Measurements from ENCODE around the gene TNS1.

The TNS1 gene

GRCh38 chr2:217895070-217895635 lies 107.6 kb downstream of the TNS1 start:
- no peak overlapping the region for H3K27ac Mint-ChIP-seq
- no peaks in the 10 kb centered on the region for H3K9me3 Mint-ChIP-seq
- ATAC-seq (replicated peaks) (no peak), DNase-seq (no peak)
- peaks cover 0 to 1% of the 10 kb centered on the region in 2 donors for H3K4me1 Mint-ChIP-seq (ENCODE audit: low read depth in 2 of 2)
- no peaks in the 10 kb centered on the region for H3K36me3 Mint-ChIP-seq (ENCODE audit: insufficient read depth)
- H3K4me3 Mint-ChIP-seq = no peak overlapping the region
- peaks cover 11 to 63% of the 10 kb centered on the region in 2 donors for H3K27me3 Mint-ChIP-seq

GRCh38 chr2:217893440-217893839 lies 109.4 kb downstream of the TNS1 start:
- DNase-seq (no peak), ATAC-seq (replicated peaks) (no peak)
- H3K27me3 Mint-ChIP-seq = peaks cover 11 to 61% of the 10 kb centered on the region in 2 donors
- peaks cover 0 to 1% of the 10 kb centered on the region in 2 donors for H3K4me1 Mint-ChIP-seq (ENCODE audit: low read depth in 2 of 2)
- no peak overlapping the region for H3K27ac Mint-ChIP-seq
- H3K36me3 Mint-ChIP-seq (ENCODE audit: insufficient read depth) = no peaks in the 10 kb centered on the region
- no peak overlapping the region for H3K4me3 Mint-ChIP-seq
- H3K9me3 Mint-ChIP-seq = no peaks in the 10 kb centered on the region

- DNase-seq (no peak), ATAC-seq (replicated peaks) (no peak)
- no peaks in the 10 kb centered on the region for H3K36me3 Mint-ChIP-seq (ENCODE audit: insufficient read depth)
- peaks cover 0 to 1% of the 10 kb centered on the region in 2 donors for H3K4me1 Mint-ChIP-seq (ENCODE audit: low read depth in 2 of 2)
- H3K27me3 Mint-ChIP-seq = peaks cover 11 to 57% of the 10 kb centered on the region in 2 donors
- no peak overlapping the region for H3K27ac Mint-ChIP-seq
- H3K4me3 Mint-ChIP-seq = no peak overlapping the region
- no peaks in the 10 kb centered on the region for H3K9me3 Mint-ChIP-seq
Observed at GRCh38 chr2:217892560-217892959, 110.2 kb downstream of the TNS1 start.

- Mint-ChIP-seq H3K36me3 (ENCODE audit: insufficient read depth) (no peaks in the 10 kb centered on the region), H3K27me3 (peaks cover 11 to 46% of the 10 kb centered on the region in 2 donors), H3K27ac (no peak overlapping the region), H3K4me1 (ENCODE audit: low read depth in 2 of 2) (peaks cover 3 to 5% of the 10 kb centered on the region in 2 donors), H3K4me3 (no peak overlapping the region), H3K9me3 (no peaks in the 10 kb centered on the region)
- ATAC-seq (replicated peaks) (no peak), DNase-seq (no peak)
Observed at GRCh38 chr2:217890445-217890844, 112.3 kb downstream of the TNS1 start.

GRCh38 chr2:217889656-217890055 lies 113.1 kb downstream of the TNS1 start:
- H3K27me3 Mint-ChIP-seq = peaks cover 11 to 38% of the 10 kb centered on the region in 2 donors
- H3K36me3 Mint-ChIP-seq (ENCODE audit: insufficient read depth) = no peaks in the 10 kb centered on the region
- DNase-seq = no peak
- H3K9me3 Mint-ChIP-seq = no peaks in the 10 kb centered on the region
- H3K4me3 Mint-ChIP-seq = no peak overlapping the region
- H3K27ac Mint-ChIP-seq = no peak overlapping the region
- no peak for ATAC-seq (replicated peaks)
- H3K4me1 Mint-ChIP-seq (ENCODE audit: low read depth in 2 of 2) = peaks cover 3 to 5% of the 10 kb centered on the region in 2 donors

- no peak overlapping the region for H3K27ac Mint-ChIP-seq
- no peaks in the 10 kb centered on the region for H3K9me3 Mint-ChIP-seq
- DNase-seq = no peak
- peaks cover 11 to 38% of the 10 kb centered on the region in 2 donors for H3K27me3 Mint-ChIP-seq
- H3K36me3 Mint-ChIP-seq (ENCODE audit: insufficient read depth) = no peaks in the 10 kb centered on the region
- no peak for ATAC-seq (replicated peaks)
- peaks cover 3 to 4% of the 10 kb centered on the region in 2 donors for H3K4me1 Mint-ChIP-seq (ENCODE audit: low read depth in 2 of 2)
- no peak overlapping the region for H3K4me3 Mint-ChIP-seq
Observed at GRCh38 chr2:217887841-217888701, 114.7 kb downstream of the TNS1 start.

GRCh38 chr2:217886720-217887309 lies 116.0 kb downstream of the TNS1 start:
- peaks cover 3 to 4% of the 10 kb centered on the region in 2 donors for H3K4me1 Mint-ChIP-seq (ENCODE audit: low read depth in 2 of 2)
- peak; percentile 32 to 44 (median 36) for DNase-seq
- ATAC-seq (replicated peaks) = peak; percentile 63
- peaks cover 5 to 34% of the 10 kb centered on the region in 2 donors for H3K27me3 Mint-ChIP-seq
- no peaks in the 10 kb centered on the region for H3K9me3 Mint-ChIP-seq
- no peak overlapping the region for H3K27ac Mint-ChIP-seq
- no peak overlapping the region for H3K4me3 Mint-ChIP-seq
- H3K36me3 Mint-ChIP-seq (ENCODE audit: insufficient read depth) = no peaks in the 10 kb centered on the region

GRCh38 chr2:217886091-217886490 lies 116.7 kb downstream of the TNS1 start:
- no peaks in the 10 kb centered on the region for H3K9me3 Mint-ChIP-seq
- H3K27me3 Mint-ChIP-seq = peaks cover 0 to 26% of the 10 kb centered on the region in 2 donors
- H3K27ac Mint-ChIP-seq = no peak overlapping the region
- DNase-seq (no peak), ATAC-seq (replicated peaks) (no peak)
- peaks cover 3 to 4% of the 10 kb centered on the region in 2 donors for H3K4me1 Mint-ChIP-seq (ENCODE audit: low read depth in 2 of 2)
- no peaks in the 10 kb centered on the region for H3K36me3 Mint-ChIP-seq (ENCODE audit: insufficient read depth)
- H3K4me3 Mint-ChIP-seq = no peak overlapping the region

- H3K9me3 Mint-ChIP-seq = no peaks in the 10 kb centered on the region
- no peak for DNase-seq
- H3K27me3 Mint-ChIP-seq = peaks cover 4 to 20% of the 10 kb centered on the region in 2 donors
- no peaks in the 10 kb centered on the region for H3K36me3 Mint-ChIP-seq (ENCODE audit: insufficient read depth)
- no peak overlapping the region for H3K27ac Mint-ChIP-seq
- H3K4me1 Mint-ChIP-seq (ENCODE audit: low read depth in 2 of 2) = peaks cover 3 to 4% of the 10 kb centered on the region in 2 donors
- no peak for ATAC-seq (replicated peaks)
- no peak overlapping the region for H3K4me3 Mint-ChIP-seq
Observed at GRCh38 chr2:217884985-217885384, 117.8 kb downstream of the TNS1 start.

- Mint-ChIP-seq H3K4me1 (ENCODE audit: low read depth in 2 of 2) (no peaks in the 10 kb centered on the region), H3K4me3 (no peak overlapping the region), H3K27ac (no peak overlapping the region), H3K27me3 (peaks cover 15 to 27% of the 10 kb centered on the region in 2 donors), H3K36me3 (ENCODE audit: insufficient read depth) (no peaks in the 10 kb centered on the region), H3K9me3 (no peaks in the 10 kb centered on the region)
- ATAC-seq (replicated peaks) (no peak), DNase-seq (no peak)
Observed at GRCh38 chr2:217880891-217881290, 121.9 kb downstream of the TNS1 start.

- no peaks in the 10 kb centered on the region for H3K36me3 Mint-ChIP-seq (ENCODE audit: insufficient read depth)
- H3K27ac Mint-ChIP-seq = no peak overlapping the region
- DNase-seq = no peak
- H3K9me3 Mint-ChIP-seq = no peaks in the 10 kb centered on the region
- H3K4me1 Mint-ChIP-seq (ENCODE audit: low read depth in 2 of 2) = no peaks in the 10 kb centered on the region
- peaks cover 15 to 32% of the 10 kb centered on the region in 2 donors for H3K27me3 Mint-ChIP-seq
- no peak for ATAC-seq (replicated peaks)
- no peak overlapping the region for H3K4me3 Mint-ChIP-seq
Observed at GRCh38 chr2:217880287-217880889, 122.4 kb downstream of the TNS1 start.

- no peaks in the 10 kb centered on the region for H3K4me1 Mint-ChIP-seq (ENCODE audit: low read depth in 2 of 2)
- no peaks in the 10 kb centered on the region for H3K9me3 Mint-ChIP-seq
- peaks cover 15 to 40% of the 10 kb centered on the region in 2 donors for H3K27me3 Mint-ChIP-seq
- no peak for DNase-seq
- H3K4me3 Mint-ChIP-seq = no peak overlapping the region
- no peak for ATAC-seq (replicated peaks)
- H3K27ac Mint-ChIP-seq = no peak overlapping the region
- H3K36me3 Mint-ChIP-seq (ENCODE audit: insufficient read depth) = no peaks in the 10 kb centered on the region
Observed at GRCh38 chr2:217878915-217879590, 123.7 kb downstream of the TNS1 start.

- no peak for DNase-seq
- H3K27ac Mint-ChIP-seq = no peak overlapping the region
- no peaks in the 10 kb centered on the region for H3K36me3 Mint-ChIP-seq (ENCODE audit: insufficient read depth)
- no peak for ATAC-seq (replicated peaks)
- no peaks in the 10 kb centered on the region for H3K9me3 Mint-ChIP-seq
- peaks cover 15 to 38% of the 10 kb centered on the region in 2 donors for H3K27me3 Mint-ChIP-seq
- H3K4me3 Mint-ChIP-seq = no peak overlapping the region
- no peaks in the 10 kb centered on the region for H3K4me1 Mint-ChIP-seq (ENCODE audit: low read depth in 2 of 2)
Observed at GRCh38 chr2:217877866-217878265, 124.9 kb downstream of the TNS1 start.
